SK-N-MC (cell line): ENCODE results near the gene TUBA8.
"Not testable (repeated sequence)": the region's sequence is repeated elsewhere in the genome, so short reads cannot be mapped to it uniquely, and the experiment has no call there.

Experiments
- DNase-seq: peaks from one replicate; pipeline ENCODE4 v3.0.0-alpha.2; 2011; ENCODE audit warnings: low read depth, low spot score
- H3K27ac ChIP-seq: fragments of 200-600 bp; sonication (generic); 2 replicates; pipeline ENCODE4 v1.5.1; 2016; ENCODE audit warnings: mixed run types
- H3K36me3 ChIP-seq: fragments of 200-600 bp; sonication (generic); 2 replicates; pipeline ENCODE4 v1.6.1; 2017; ENCODE audit warnings: antibody characterized with exemption, low read length, mixed read lengths; ENCODE audit not compliant: insufficient read depth
- H3K4me3 ChIP-seq: fragments of 200-600 bp; sonication (generic); 2 replicates; pipeline ENCODE4 v1.5.1; 2016
- H3K9ac ChIP-seq: fragments of 200-600 bp; sonication (generic); 2 replicates; pipeline ENCODE4 v1.8.0; 2017; ENCODE audit warnings: mixed run types, mixed read lengths; ENCODE audit not compliant: insufficient read length
- H3K9me3 ChIP-seq: fragments of 200-600 bp; sonication (generic); 2 replicates; pipeline ENCODE4 v1.6.1; 2017; ENCODE audit warnings: low read depth, mild to moderate bottlenecking, antibody characterized with exemption, low read length, moderate library complexity, mixed read lengths
- EZH2 ChIP-seq: fragments of 200-600 bp; sonication (generic); IDR thresholded peaks from one replicate; pipeline ENCODE4 v1.6.1; 2017; ENCODE audit warnings: antibody characterized with exemption
- FOXP2 ChIP-seq: optimal IDR thresholded peaks from 2 replicates; pipeline ENCODE3; 2011; ENCODE audit warnings: mild to moderate bottlenecking, moderate library complexity; ENCODE audit not compliant: insufficient read depth; ENCODE audit errors: extremely low read length, control extremely low read depth
- POLR2AphosphoS5 ChIP-seq: IDR thresholded peaks from 2 replicates; pipeline ENCODE4 v1.6.1; 2012; ENCODE audit warnings: mild to moderate bottlenecking, low read depth, low read length, borderline replicate concordance

Gene TUBA8

GRCh38 chr22:18148293-18148965 lies 37.8 kb downstream of the TUBA8 start:
- Histone ChIP-seq H3K36me3 (no peaks in the 10 kb centered on the region), H3K9me3 (no peaks in the 10 kb centered on the region), H3K27ac (no peak overlapping the region), H3K9ac (no peak overlapping the region), H3K4me3 (no peak overlapping the region)
- TF ChIP-seq EZH2 (no peak), POLR2AphosphoS5 (no peak), FOXP2 (no peak)
- DNase-seq = no peak

DNA sequence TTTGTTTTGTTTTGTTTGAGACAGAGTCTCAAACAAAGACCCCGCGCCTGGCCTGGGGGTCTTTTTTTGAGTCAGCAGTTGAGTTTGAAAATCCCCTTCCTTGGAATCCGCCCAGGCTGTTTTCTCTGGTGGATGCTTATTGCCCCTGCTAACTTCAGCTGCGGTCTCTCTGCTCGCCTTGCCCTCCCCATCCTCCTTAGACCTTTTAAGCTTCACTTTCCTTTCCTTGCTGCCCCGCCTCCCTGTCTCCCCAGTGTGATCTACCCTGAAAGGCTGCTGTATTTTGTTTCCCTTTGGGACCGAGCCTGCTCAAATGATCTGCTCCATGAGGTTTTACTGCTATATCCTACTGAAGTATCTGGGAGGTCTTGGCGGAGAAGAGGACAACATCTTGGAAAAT lies 41.9 kb downstream of the TUBA8 start:
- DNase-seq = no peak
- Histone ChIP-seq H3K36me3 (no peaks in the 10 kb centered on the region), H3K4me3 (no peak overlapping the region), H3K27ac (no peak overlapping the region), H3K9me3 (no peaks in the 10 kb centered on the region), H3K9ac (no peak overlapping the region)
- TF ChIP-seq EZH2 = no peak
- TF ChIP-seq FOXP2 = no peak

- H3K9ac ChIP-seq = no peak overlapping the region
- no peaks in the 10 kb centered on the region for H3K9me3 ChIP-seq
- H3K4me3 ChIP-seq = no peak overlapping the region
- TF ChIP-seq FOXP2 (no peak), POLR2AphosphoS5 (no peak), EZH2 (no peak)
- no peak overlapping the region for H3K27ac ChIP-seq
- DNase-seq = no peak
- no peaks in the 10 kb centered on the region for H3K36me3 ChIP-seq
Observed at GRCh38 chr22:18154821-18155390, 44.3 kb downstream of the TUBA8 start.

DNA sequence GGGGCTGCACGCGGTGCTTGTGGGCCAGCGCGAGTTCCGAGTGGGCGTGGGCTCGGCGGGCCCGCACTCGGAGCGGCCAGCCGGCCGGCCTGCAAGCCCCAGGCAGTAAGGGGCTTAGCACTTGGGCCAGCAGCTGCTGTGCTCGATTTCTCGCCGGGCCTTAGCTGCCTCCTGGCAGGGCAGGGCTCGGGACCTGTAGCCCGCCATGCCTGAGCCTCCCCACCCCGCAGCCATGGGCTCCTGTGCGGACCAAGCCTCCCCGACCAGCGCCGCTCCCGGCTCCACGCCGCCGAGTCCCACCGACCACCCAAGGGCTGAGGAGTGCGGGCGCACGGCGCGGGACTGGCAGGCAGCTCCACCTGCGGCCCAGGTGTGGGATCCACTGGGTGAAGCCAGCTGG lies 44.9 kb downstream of the TUBA8 start:
- not testable (repeated sequence) for H3K36me3 ChIP-seq, DNase-seq, H3K9me3 ChIP-seq, H3K27ac ChIP-seq, H3K9ac ChIP-seq, H3K4me3 ChIP-seq

GRCh38 chr22:18156878-18157713 lies 46.5 kb downstream of the TUBA8 start:
- H3K36me3 ChIP-seq = no peaks in the 10 kb centered on the region
- H3K9me3 ChIP-seq = no peaks in the 10 kb centered on the region
- no peak overlapping the region for H3K27ac ChIP-seq
- DNase-seq = no peak
- H3K9ac ChIP-seq = no peak overlapping the region
- H3K4me3 ChIP-seq = no peak overlapping the region
- TF ChIP-seq POLR2AphosphoS5 (no peak), EZH2 (no peak), FOXP2 (no peak)

- TF ChIP-seq FOXP2 (no peak), POLR2AphosphoS5 (no peak)
- no peak for DNase-seq
- H3K27ac ChIP-seq = no peak overlapping the region
- no peak overlapping the region for H3K4me3 ChIP-seq
- no peaks in the 10 kb centered on the region for H3K9me3 ChIP-seq
- H3K9ac ChIP-seq = no peak overlapping the region
- no peaks in the 10 kb centered on the region for H3K36me3 ChIP-seq
Observed at GRCh38 chr22:18157714-18158028, 47.1 kb downstream of the TUBA8 start.

GRCh38 chr22:18160641-18161040 lies 50.0 kb downstream of the TUBA8 start:
- DNase-seq, H3K9ac ChIP-seq, H3K27ac ChIP-seq, H3K9me3 ChIP-seq, H3K4me3 ChIP-seq, H3K36me3 ChIP-seq: not testable (repeated sequence)

GRCh38 chr22:18163843-18164242 lies 53.2 kb downstream of the TUBA8 start:
- H3K4me3 ChIP-seq, H3K27ac ChIP-seq, H3K9ac ChIP-seq, H3K36me3 ChIP-seq, H3K9me3 ChIP-seq, DNase-seq: not testable (repeated sequence)

- not testable (repeated sequence) for H3K27ac ChIP-seq, DNase-seq
Observed at GRCh38 chr22:18164584-18164983, 54.0 kb downstream of the TUBA8 start.

DNA sequence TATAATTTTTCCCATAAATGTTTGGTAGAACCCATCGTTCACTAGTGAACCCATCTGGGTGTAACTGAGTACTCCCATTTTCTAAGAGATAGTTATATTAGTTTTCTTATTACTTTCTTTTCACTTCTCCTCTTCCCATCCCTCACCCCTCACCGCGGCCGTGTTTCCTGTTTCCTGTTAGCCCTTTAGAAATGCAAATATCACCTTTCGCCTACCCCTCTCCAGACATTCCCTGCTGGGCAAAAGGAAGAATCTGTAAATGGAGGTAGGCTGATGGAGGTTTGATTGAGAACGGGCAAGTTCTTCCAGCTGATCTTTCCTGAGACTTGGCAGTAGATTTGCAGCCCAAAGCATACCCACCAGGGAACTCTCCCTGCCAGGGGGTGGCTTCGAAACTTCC lies 54.7 kb downstream of the TUBA8 start:
- H3K4me3 ChIP-seq, H3K27ac ChIP-seq, H3K9me3 ChIP-seq, H3K9ac ChIP-seq, H3K36me3 ChIP-seq, DNase-seq: not testable (repeated sequence)

More at GRCh38 chr22:18164584-18164983, 54.0 kb downstream of the TUBA8 start:
- not testable (repeated sequence) for H3K9me3 ChIP-seq, H3K4me3 ChIP-seq, H3K36me3 ChIP-seq, H3K9ac ChIP-seq

- H3K4me3 ChIP-seq, H3K9ac ChIP-seq, H3K36me3 ChIP-seq, H3K9me3 ChIP-seq, DNase-seq, H3K27ac ChIP-seq: not testable (repeated sequence)
Observed at GRCh38 chr22:18170284-18170683, 59.7 kb downstream of the TUBA8 start.

DNA sequence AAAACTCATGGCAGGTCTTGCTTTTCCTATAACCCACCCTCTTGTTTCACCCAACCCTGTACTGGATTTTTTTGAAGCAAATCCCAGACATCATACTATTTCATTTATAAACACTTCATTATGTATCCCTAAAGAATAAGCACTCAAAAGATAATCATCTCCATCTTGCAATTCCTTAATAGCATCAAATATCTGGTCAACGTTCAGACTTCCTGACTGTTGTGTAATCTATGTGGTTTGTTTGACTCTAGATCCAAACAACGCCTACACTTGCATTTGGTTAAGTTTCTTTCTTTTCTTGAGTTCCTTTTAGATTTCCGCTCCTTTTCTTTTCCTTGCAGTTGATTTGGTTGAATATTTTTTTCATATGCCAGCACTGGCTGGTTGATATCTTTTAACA lies 61.6 kb downstream of the TUBA8 start:
- H3K4me3 ChIP-seq, H3K9ac ChIP-seq, H3K9me3 ChIP-seq, DNase-seq, H3K36me3 ChIP-seq, H3K27ac ChIP-seq: not testable (repeated sequence)

- not testable (repeated sequence) for H3K9ac ChIP-seq, DNase-seq, H3K9me3 ChIP-seq, H3K4me3 ChIP-seq, H3K27ac ChIP-seq, H3K36me3 ChIP-seq
Observed at GRCh38 chr22:18172776-18173175, 62.2 kb downstream of the TUBA8 start.
